Measurements from ENCODE around the gene FRMPD2. TPM values are rescaled to one million over a fixed set of nuclear protein-coding genes. Genes with fewer than 3 reads are reported as not detected.

FRMPD2 gene
- total and polyA plus RNA-seq, 2 of the 4 experiments (the other 2 are of a cell fraction) = 0.18 TPM; not detected in 1

- Histone ChIP-seq H3K9ac (ENCODE audit: low read depth, low read length) (no peak overlapping the region), H2AK5ac (ENCODE audit: low read depth, low read length) (no peak overlapping the region), H2BK20ac (ENCODE audit: low read depth, low read length) (no peak overlapping the region), H2BK5ac (ENCODE audit: low read depth, low read length, poor library complexity, severe bottlenecking) (no peak overlapping the region), H3K18ac (ENCODE audit: low read depth, low read length) (no peak overlapping the region), H3K36me3 (ENCODE audit: control insufficient read depth, insufficient read depth, low read length) (no peaks in the 10 kb centered on the region), H2BK120ac (ENCODE audit: low read depth, low read length) (no peak overlapping the region), H4K8ac (ENCODE audit: low read depth in 2 of 2, low read length in 2 of 2) (no peak overlapping the region), H3K23ac (ENCODE audit: low read depth, low read length) (no peak overlapping the region), H3K56ac (ENCODE audit: extremely low read depth, insufficient read depth, low read length) (no peak overlapping the region), H3K9me1 (ENCODE audit: insufficient read depth, low read length) (no peaks in the 10 kb centered on the region), H4K20me1 (ENCODE audit: insufficient read depth, low read length) (no peaks in the 10 kb centered on the region), H4K91ac (ENCODE audit: insufficient read depth, low read depth, low read length) (no peak overlapping the region), H2BK15ac (ENCODE audit: low read depth, low read length) (no peak overlapping the region), H3K4ac (ENCODE audit: low read depth, low read length) (no peak overlapping the region), H2AFZ (replicated peaks; ENCODE audit: low read length, poor library complexity) (no peak overlapping the region), H3K27ac (ENCODE audit: insufficient read depth, low read length) (no peak overlapping the region), H3K79me1 (ENCODE audit: low read depth in 1 of 2, low read length in 2 of 2) (no peaks in the 10 kb centered on the region), H3K4me1 (ENCODE audit: control insufficient read depth, insufficient read depth, low read length) (no peaks in the 10 kb centered on the region), H3K27me3 (ENCODE audit: control insufficient read depth, insufficient read depth, low read length) (peaks cover 9% of the 10 kb centered on the region), H2AK9ac (replicated peaks; ENCODE audit: low read depth, low read length, poor library complexity) (no peak overlapping the region), H3K9me3 (ENCODE audit: control insufficient read depth, insufficient read depth, low read length) (no peaks in the 10 kb centered on the region), H4K5ac (ENCODE audit: low read depth, low read length) (no peak overlapping the region), H3K4me2 (ENCODE audit: low read depth, low read length) (no peak overlapping the region), H3K4me3 (ENCODE audit: insufficient read depth, low read depth, low read length) (no peak overlapping the region), H3K14ac (replicated peaks; ENCODE audit: low read depth, low read length) (no peak overlapping the region)
- CTCF ChIA-PET = no interaction called here
- ATAC-seq (ENCODE audit: low read depth) = no peak
- dilution Hi-C loops (cut with HindIII; ENCODE audit: low sequenced_read_pairs, unreplicated experiment) (no loop called here), in situ Hi-C loops (cut with MboI; ENCODE audit: low sequenced_read_pairs) (loop anchor here (25.0 kb wide), 1 partner anchor 288 kb away; no protein-coding TSS in a partner anchor), intact Hi-C loops (cut with micrococcal nuclease) (no loop called here)
- POLR2A ChIA-PET (ENCODE audit: unreplicated experiment) = no interaction called here
- no CpG with 5 or more reads among the region's 1 CpG for WGBS, 2 experiments (ENCODE audit: extremely low coverage in 2 of 2, insufficient read length in 1 of 2)
- TF ChIP-seq FOS (IDR thresholded peaks at IDR 0.05; ENCODE audit: low read depth, low read length) (no peak), RAD21 (IDR thresholded peaks at IDR 0.05; ENCODE audit: low read length) (no peak), SMC3 (IDR thresholded peaks at IDR 0.05; ENCODE audit: low read depth, low read length) (no peak), ELK1 (IDR thresholded peaks at IDR 0.05; ENCODE audit: borderline replicate concordance, low read depth, low read length) (no peak), CEBPB (IDR thresholded peaks at IDR 0.05; ENCODE audit: low read depth, low read length) (no peak), RFX5 (IDR thresholded peaks at IDR 0.05; ENCODE audit: low read depth, low read length) (no peak), MXI1 (IDR thresholded peaks at IDR 0.05; ENCODE audit: borderline replicate concordance, low read depth, low read length) (no peak), MAFK (IDR thresholded peaks at IDR 0.05; ENCODE audit: low read depth, low read length) (no peak), RCOR1 (IDR thresholded peaks at IDR 0.05; ENCODE audit: insufficient replicate concordance, low read length) (no peak), BHLHE40 (IDR thresholded peaks at IDR 0.05; ENCODE audit: low read depth, low read length) (no peak), POLR2A (IDR thresholded peaks at IDR 0.05; ENCODE audit: low read depth, low read length) (no peak), NFE2L2 (IDR thresholded peaks at IDR 0.05; ENCODE audit: low read depth, low read length) (no peak), CHD1 (IDR thresholded peaks at IDR 0.05; ENCODE audit: low read depth, low read length) (no peak)
- TF ChIP-seq, protein P1, sequence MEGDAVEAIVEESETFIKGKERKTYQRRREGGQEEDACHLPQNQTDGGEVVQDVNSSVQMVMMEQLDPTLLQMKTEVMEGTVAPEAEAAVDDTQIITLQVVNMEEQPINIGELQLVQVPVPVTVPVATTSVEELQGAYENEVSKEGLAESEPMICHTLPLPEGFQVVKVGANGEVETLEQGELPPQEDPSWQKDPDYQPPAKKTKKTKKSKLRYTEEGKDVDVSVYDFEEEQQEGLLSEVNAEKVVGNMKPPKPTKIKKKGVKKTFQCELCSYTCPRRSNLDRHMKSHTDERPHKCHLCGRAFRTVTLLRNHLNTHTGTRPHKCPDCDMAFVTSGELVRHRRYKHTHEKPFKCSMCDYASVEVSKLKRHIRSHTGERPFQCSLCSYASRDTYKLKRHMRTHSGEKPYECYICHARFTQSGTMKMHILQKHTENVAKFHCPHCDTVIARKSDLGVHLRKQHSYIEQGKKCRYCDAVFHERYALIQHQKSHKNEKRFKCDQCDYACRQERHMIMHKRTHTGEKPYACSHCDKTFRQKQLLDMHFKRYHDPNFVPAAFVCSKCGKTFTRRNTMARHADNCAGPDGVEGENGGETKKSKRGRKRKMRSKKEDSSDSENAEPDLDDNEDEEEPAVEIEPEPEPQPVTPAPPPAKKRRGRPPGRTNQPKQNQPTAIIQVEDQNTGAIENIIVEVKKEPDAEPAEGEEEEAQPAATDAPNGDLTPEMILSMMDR (conservative IDR thresholded peaks at IDR 0.05; ENCODE audit: low read depth, low read length) = no peak
- TF ChIP-seq, protein P2, sequence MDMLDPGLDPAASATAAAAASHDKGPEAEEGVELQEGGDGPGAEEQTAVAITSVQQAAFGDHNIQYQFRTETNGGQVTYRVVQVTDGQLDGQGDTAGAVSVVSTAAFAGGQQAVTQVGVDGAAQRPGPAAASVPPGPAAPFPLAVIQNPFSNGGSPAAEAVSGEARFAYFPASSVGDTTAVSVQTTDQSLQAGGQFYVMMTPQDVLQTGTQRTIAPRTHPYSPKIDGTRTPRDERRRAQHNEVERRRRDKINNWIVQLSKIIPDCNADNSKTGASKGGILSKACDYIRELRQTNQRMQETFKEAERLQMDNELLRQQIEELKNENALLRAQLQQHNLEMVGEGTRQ (IDR thresholded peaks at IDR 0.05; ENCODE audit: low read depth, low read length) = no peak
- no TSS peak for BruUV-seq (replicated peaks)
- no peak for DNase-seq
These were observed 50.2 kb downstream of the FRMPD2 start for GRCh38 chr10:48224296-48224695.
